IPS-18c (cell line): ENCODE results near the gene NFU1.
"Not testable (repeated sequence)": the region's sequence is repeated elsewhere in the genome, so short reads cannot be mapped to it uniquely, and the experiment has no call there.

ENCODE experiments used
- H3K4me3 ChIP-seq: 2 replicates; pipeline ENCODE4 v1.7.0; 2013; ENCODE audit warnings: low read depth, mild to moderate bottlenecking, low read length, moderate library complexity; ENCODE audit not compliant: insufficient read depth
- H3K9me3 ChIP-seq: one replicate; pipeline ENCODE4 v1.6.1; 2013; ENCODE audit warnings: mild to moderate bottlenecking, low read length, moderate library complexity; ENCODE audit not compliant: control insufficient read depth, insufficient read depth

The NFU1 gene

GRCh38 chr2:69380072-69380917 lies 56.9 kb downstream of the NFU1 start:
- H3K4me3 ChIP-seq = no peak overlapping the region
- H3K9me3 ChIP-seq = no peaks in the 10 kb centered on the region

- Histone ChIP-seq H3K9me3 (no peaks in the 10 kb centered on the region), H3K4me3 (no peak overlapping the region)
Observed at GRCh38 chr2:69376403-69376802, 60.8 kb downstream of the NFU1 start.

- H3K9me3 ChIP-seq = no peaks in the 10 kb centered on the region
- no peak overlapping the region for H3K4me3 ChIP-seq
Observed at GRCh38 chr2:69375494-69376353, 61.5 kb downstream of the NFU1 start.

GRCh38 chr2:69372767-69373166 lies 64.5 kb downstream of the NFU1 start:
- Histone ChIP-seq H3K9me3 (no peaks in the 10 kb centered on the region), H3K4me3 (no peak overlapping the region)

- Histone ChIP-seq H3K4me3 (no peak overlapping the region), H3K9me3 (no peaks in the 10 kb centered on the region)
Observed at GRCh38 chr2:69369802-69370201, 67.4 kb downstream of the NFU1 start.

GRCh38 chr2:69368588-69368987 lies 68.6 kb downstream of the NFU1 start:
- no peaks in the 10 kb centered on the region for H3K9me3 ChIP-seq

GRCh38 chr2:69359371-69359770 lies 77.9 kb downstream of the NFU1 start:
- H3K9me3 ChIP-seq = no peaks in the 10 kb centered on the region
- H3K4me3 ChIP-seq = no peak overlapping the region

More at GRCh38 chr2:69368588-69368987, 68.6 kb downstream of the NFU1 start:
- no peak overlapping the region for H3K4me3 ChIP-seq

- H3K9me3 ChIP-seq = no peaks in the 10 kb centered on the region
- H3K4me3 ChIP-seq = no peak overlapping the region
Observed at GRCh38 chr2:69358914-69359313, 78.3 kb downstream of the NFU1 start.

- Histone ChIP-seq H3K4me3 (no peak overlapping the region), H3K9me3 (no peaks in the 10 kb centered on the region)
Observed at GRCh38 chr2:69356471-69356870, 80.8 kb downstream of the NFU1 start.

- not testable (repeated sequence) for H3K9me3 ChIP-seq, H3K4me3 ChIP-seq
Observed at GRCh38 chr2:69354976-69355375, 82.3 kb downstream of the NFU1 start.

- Histone ChIP-seq H3K4me3 (no peak overlapping the region), H3K9me3 (no peaks in the 10 kb centered on the region)
Observed at GRCh38 chr2:69353360-69353759, 83.9 kb downstream of the NFU1 start.

- Histone ChIP-seq H3K4me3 (no peak overlapping the region), H3K9me3 (no peaks in the 10 kb centered on the region)
Observed at GRCh38 chr2:69348781-69349180, 88.5 kb downstream of the NFU1 start.
